HG02943 (cell line): ENCODE data around the gene ATP11A.
A peak's percentile ranks its signal among the peaks of the same experiment; 100 is the strongest.
"Not testable (repeated sequence)": the region's sequence is repeated elsewhere in the genome, so short reads cannot be mapped to it uniquely, and the experiment has no call there.

Source experiments
- ATAC-seq: cut with Tn5 transposase; IDR thresholded peaks from one replicate; pipeline ENCODE4 v1.9.1; 2021; ENCODE audit warnings: mild to moderate bottlenecking, low read depth, moderate library complexity; ENCODE audit not compliant: unreplicated experiment

The ATP11A gene

DNA sequence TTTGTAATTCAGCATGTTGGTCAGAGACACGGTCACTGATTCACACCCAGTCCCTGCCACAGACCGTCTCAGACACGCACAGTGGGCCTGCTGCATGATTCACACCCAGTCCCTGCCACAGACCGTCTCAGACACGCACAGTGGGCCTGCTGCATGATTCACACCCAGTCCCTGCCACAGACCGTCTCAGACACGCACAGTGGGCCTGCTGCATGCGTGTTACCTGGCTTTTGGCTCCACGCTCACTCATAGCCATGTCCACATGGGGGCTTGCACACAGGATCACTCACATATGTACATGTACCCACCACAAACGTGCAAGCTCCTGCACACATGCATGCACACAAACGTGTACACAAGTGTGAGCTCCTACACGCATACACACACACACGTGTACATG is 194.9 kb downstream of the ATP11A start:
- not testable (repeated sequence) for ATAC-seq

DNA sequence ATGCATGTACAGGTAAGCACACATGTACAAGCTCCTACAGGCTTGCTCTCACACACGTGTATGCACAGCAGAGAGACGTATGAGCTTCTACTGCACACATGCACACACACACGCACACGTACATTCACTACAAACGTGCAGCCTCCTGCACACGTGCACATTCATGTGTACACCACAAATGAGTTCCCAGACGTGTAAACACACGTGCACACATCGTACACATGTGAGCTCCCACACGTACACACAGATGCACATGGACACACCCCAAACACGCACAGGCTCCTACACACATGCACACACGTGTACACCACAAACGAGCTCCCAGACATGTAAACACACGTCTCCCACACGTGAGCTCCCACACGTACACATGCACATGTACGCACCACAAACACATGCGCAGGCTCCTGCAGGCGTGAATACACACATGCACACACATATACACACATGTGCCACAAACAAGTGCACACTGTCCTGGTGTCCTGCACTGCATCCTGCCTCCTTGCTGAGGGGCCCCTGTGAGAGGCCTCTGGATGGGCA is 195.5 kb downstream of the ATP11A start:
- no peak for ATAC-seq

DNA sequence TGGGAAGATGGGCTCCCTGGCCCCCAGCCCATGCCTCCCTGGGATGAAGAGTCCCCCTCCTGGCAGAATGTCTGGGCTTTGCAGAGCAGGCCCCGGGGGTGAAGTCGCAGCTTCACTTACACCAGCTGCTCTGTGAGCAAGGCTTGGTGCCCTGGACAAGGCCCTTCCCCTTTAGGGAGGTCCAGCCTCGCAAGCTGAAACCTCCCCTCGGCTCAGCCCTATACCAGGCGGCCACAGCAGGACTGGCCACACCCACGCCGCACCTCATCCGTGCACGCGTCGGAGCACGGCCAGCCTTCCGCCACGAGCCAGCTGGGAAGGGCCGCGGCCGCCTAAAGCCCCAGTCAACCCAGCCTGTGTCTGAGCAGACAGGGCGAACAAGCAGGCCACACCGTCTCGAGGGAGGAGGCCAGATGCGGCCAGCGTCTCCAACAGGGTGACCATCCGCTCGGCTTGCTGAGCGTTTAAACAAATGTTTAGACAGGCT is 196.0 kb downstream of the ATP11A start:
- ATAC-seq: no peak

DNA sequence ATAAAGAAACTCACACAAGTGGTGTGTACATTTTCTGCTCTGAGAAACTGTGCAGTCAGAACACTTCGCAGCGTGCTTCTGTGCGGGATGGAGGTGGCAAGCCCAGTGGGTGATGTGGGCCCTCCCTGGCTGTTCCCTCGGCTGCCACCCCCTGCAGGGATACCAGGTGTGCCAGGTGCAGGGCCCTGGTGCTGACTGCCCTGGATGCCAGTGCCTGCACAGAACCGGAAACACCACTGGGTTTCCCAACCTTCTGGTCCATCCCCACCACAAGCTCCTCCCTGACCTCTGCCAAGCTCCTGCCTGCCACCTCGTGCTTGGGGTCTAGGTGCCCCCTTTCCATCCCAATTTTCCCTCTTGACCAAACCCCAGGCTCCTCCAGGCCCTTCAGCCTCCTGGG is 197.3 kb downstream of the ATP11A start:
- ATAC-seq: no peak

DNA sequence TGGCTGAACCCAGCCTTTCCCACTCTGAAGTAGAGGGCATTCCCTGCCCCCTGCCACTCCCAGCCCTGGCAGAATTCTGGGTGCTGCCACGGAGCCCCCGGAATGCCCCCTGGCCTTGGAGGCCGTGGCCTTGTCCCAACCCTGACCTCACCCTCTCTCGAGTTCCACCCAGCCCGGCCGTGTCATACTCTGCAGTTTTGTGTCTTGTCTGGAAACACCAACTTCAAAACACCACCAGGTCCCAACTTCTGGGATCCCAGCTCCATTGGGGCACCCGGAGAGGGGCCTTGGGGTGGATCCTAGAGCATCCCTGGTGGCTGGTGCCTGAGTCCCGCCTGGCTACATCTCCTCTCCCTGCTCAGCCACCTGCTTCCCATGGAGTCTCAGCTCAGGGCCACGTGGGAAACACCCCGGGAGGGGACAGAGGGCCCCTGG is 197.7 kb downstream of the ATP11A start:
- ATAC-seq: no peak

DNA sequence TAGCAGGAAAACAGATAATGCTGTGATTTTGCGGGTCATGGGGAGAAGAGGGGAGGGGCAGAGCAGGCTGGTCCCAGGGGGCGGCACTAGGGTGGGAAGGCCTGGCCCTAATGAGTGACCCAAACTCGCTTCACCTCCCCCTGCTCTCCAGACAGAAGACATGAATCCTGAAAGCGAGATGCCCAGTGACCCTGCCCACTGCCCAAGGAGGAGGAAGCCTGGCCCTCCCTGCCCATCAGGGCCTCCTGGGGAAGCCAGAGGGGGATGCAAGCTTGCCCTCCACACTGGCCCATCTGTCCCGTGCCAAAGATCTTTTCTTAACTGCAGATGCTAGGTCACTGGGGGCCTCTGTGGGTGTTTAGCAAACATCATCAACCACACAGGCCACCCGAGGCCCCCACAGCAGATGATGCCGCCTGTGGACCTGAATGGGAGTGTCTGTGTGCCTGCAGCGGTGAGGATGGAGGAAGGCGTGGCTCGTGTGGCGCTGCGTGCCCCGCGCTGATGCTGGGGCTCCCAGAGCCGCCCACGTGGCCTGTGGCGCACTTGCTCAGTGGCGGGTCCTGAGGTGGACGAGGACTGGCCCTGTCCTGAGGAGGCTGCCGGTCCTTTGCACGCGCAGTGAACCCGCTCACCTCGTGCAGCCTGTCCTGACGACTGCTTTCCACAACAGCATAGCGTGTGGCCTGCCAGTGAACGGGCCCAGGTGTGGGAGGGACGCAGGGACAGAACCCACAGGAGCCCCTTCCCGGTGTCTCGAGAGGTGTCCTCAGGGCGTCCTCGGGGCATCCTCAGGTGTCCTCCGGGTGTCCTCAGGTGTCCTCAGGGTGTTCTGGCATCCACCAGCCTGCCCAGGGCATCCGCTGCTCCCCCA is 198.6 kb downstream of the ATP11A start:
- ATAC-seq: no peak

DNA sequence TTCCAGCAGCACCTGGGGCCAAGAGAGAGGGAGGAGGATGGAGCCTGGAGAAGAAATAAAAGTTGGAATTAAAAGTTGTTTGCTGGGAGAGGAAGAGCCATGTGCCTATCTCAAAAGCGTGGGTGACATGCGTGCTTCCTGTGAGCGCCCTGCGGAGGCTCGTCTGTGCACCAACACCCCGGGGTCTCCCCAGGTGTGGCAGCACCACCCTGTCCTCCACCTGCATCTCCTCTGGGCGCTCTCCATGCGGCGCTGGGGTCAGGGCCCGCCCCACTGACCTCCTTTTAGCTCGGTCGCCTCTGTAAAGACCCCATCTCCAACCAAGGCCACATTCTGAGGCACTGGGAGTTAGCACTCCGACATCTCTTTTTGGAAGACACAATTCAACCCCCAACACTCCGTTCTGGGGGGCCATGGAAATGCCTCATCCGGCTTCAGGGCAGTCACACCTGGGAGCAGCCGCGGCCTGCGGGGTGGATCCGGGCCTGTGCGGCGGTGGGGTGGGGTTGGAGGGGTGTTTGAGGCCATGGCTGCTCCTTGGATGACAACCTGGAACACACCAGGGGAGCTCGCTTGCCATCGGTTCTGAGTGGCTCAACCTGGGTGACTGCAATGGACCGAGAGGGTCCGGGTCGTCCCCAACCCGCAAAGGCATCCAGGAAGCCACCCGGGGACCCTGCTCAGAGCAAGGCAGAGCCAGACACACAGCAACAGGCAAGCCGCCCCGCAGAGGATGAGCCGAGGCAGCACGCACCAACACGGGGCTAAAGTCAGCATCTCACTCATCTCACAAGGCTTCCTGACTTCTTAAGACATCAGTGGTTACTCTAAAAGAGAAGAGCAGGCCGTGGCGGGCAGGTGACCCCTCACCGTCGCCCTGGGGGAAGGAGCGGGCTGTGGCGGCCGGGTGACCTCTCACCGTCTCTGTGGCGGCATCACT is 199.8 kb downstream of the ATP11A start:
- ATAC-seq: no peak

DNA sequence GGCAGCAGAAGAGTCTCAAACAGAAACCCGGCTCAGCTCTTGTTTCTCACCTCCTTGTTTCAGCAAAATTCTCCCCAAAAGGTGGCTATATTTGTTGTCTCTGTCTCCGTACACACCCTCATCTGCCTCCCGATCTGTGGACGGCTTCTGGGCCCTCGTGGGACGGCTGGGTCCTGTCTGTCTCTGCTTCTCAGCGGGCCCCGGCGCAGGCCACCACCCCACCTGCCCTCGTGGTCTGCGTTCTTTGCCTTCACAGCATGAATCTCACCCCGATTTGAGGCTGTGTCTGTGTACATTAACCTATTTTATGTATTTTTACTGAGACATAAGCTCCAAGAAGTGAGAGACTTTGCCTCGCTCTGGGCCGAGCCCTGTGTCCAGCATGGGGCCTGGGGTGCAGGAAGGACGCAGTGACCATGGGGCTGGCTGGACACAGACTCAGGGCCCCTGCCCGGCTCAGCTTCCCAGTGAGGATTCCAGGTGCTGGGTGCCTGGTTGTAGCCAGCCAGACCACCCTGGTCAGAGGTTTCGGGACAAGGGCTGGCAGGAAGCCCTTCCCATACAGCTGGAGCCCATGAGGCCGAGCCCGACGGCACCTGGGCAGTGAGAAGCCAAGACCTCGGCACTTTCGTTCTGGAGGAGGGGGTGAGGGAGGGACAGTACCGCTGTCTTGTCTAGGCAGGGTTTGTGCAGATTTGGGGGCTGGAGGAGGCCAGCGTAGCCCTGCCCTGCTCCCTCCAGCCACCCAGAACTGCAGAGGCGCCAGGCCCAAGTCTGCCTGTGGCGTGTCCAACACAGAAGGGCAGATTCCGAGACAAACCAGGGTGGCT is 200.7 kb downstream of the ATP11A start:
- no peak for ATAC-seq

DNA sequence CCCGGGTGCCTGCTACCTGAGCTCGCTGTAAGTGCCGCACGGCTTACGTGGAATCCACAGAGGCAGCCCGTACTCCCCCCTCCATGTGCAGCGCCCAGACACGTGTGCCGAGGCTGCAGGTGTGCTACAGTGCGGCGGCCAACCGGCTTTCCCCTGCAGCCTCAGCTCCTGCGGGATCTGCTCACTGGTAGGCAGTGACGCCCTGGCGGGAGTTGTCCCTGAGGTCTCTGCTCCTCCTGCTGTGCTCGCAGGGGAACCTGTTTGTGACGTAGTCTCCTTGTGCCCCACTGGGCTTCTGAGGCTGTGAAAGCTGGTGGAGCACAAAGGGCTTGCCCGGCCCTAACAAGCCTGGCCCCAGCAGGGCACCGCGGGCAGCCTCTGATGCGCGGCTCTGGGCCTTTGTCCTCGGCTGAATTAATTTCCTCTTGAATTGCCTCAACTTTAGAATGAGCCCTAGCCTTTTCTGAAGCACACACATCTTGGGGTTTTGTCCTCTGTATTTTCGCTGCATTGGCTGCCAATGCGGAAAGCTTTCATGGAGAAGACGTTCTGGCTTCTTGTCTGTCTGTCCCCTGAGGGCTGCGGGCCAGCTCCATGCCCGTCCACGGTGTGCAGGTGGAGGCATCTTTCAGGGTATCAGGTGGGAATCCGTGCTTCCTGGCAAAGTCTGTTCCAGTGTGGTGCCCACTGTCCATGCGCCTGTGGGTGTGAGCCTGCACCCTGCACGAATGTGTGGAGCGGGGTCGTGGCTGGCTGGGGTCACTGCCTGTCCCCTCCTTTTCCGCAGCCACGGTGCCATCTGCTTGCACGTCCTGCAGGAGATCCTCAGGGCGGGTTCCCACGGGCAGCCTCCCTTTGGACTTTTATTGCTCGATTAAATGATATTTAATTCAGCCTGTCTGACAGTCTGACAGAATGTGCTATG is 201.9 kb downstream of the ATP11A start:
- ATAC-seq: no peak

DNA sequence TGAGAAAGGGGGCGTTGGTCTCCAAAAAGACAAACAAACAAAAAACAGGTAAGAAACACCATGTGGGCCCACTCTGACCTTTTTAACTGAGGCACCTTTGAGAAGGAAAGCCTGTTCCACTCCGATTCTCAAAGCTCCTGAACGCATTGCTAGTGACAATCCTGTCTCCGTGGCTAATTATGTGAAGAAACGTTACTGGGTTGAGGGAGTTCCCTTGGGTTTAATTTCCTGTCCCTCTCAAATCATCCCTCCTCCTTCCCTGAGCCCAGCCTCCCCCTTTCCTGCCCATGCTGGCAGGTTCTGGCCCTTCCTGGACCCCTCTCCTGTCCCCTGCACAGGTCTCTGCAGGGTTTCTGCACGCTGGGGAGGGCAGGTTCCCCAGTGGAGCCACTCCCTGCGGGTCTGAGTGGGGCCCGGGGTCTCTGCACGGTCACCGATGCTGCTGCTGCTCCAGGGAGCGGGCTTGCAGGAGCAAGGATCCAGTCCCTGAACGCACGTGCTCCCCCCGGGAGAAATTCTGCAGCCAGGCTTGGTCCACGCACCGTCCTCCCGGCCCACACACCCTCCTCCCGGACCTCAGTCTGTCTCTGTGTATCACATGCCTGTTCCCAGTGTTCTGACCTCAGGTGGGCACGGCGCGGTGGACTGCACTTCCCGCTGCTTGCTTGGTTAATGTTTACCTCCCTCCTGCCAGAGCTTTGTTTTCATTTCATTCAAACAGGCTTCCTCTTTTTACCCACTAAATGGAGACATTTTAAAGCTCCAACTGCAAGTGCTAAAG is 202.8 kb downstream of the ATP11A start:
- peak; percentile 42 for ATAC-seq

DNA sequence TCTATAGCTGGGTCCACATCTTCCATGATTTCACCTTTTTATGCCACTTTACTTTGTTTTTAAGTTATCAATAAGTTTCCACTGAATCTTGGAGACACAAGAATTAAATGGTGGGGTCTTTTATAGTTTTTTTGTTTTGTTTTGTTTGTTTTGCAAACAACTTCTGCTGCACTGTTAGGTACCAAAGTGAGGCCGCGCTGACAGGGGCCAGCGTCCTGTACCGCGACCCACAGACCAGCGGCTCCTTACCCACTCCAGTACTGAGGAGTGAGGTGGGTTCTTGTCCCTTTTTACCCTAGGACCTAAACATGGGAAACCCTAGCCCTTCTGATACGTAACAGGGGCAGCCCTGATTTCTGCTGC is 203.3 kb downstream of the ATP11A start:
- ATAC-seq: no peak

DNA sequence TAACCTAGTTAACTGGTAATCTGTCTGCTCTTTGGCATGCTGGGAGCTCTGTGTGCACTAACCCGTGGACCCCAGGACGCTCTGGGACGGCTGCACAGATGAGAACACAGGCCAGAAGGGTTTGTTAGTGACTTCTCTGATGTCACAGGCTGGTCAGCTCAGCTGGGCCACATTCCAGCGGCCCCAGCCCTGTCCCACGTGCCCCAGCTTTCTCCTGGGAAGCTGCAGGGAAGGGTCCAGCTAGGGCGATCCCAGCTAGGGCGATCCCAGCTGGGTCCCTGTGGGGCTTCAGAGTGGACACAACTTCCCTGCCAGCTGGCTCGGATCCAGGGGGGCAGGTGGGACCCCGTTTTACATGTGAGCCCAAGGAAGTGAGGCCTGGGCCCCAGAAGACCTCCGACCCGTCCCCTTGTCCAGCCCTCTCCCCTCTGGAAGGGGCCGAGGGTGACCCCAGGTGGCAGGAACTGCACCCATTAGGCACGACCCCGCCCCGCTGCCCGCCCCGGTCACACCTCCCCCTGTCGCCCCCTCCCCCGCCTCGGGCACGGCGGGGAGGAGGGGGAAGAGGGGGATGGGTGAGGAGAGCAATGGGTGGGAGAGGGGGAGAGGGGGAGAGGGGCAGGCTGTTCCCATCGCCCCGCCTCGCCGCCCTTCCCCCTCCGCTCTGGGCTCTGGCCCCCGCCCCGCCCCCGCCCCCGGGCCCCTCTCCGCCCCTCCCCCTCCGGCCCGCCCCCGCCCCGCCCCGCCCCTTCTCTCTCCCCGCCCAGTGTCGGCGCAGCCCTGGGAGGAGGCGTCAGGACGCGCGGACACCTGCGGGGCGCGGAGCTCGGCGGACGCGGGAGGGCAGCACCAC is 204.0 kb downstream of the ATP11A start:
- no peak for ATAC-seq

DNA sequence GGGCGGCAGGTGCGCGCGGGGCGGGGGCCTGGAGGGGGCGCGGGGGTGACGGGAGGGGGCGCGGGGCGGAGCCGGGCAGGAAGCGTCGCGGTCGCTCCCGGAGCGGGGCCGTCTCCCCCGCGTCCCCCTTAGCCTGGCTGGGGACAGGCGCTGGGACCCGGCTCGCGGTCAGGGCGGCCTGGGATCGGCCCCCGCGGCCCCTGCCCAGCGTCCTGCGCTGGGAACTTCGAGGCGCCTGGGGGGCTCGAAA is 204.5 kb downstream of the ATP11A start:
- ATAC-seq: no peak

DNA sequence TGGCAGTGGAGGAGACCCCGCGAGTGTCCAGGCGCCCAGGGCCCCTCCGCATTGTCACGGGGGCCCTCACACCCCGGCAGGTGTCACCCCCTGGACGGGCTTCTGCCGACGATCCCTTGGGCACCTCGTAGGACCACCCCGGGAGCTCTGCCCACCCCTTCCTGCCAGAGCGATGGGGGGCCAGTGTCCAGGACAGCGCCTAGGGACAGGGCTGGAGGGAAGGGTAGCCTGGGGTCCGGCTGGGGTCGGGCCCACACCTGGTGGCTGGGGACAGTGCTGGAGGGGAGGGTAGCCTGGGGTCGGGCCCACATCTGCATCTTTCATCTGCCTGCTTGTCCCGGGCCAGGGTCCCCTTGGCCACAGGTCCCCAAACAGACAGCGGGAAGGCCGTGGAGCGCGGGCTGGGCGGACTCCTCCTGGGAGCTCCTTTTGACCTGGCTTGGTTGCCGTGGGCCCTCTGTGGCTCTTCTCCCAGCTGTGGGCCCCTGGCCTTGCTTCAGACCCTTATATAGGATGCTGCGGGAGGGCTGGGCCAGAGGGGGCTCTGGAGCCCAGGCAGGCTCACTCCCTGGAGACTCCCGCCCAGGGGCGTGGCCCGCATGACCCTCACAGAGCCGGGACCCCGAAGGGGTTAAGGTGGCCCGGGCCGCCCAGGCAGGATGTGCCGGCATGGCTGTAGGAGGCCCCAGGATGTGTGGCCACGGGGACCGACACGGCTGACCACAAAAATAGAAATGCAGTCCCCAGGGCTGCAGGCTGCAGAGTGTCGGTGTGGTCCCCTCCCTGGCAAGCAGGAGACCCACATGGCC is 205.0 kb downstream of the ATP11A start:
- ATAC-seq: no peak

DNA sequence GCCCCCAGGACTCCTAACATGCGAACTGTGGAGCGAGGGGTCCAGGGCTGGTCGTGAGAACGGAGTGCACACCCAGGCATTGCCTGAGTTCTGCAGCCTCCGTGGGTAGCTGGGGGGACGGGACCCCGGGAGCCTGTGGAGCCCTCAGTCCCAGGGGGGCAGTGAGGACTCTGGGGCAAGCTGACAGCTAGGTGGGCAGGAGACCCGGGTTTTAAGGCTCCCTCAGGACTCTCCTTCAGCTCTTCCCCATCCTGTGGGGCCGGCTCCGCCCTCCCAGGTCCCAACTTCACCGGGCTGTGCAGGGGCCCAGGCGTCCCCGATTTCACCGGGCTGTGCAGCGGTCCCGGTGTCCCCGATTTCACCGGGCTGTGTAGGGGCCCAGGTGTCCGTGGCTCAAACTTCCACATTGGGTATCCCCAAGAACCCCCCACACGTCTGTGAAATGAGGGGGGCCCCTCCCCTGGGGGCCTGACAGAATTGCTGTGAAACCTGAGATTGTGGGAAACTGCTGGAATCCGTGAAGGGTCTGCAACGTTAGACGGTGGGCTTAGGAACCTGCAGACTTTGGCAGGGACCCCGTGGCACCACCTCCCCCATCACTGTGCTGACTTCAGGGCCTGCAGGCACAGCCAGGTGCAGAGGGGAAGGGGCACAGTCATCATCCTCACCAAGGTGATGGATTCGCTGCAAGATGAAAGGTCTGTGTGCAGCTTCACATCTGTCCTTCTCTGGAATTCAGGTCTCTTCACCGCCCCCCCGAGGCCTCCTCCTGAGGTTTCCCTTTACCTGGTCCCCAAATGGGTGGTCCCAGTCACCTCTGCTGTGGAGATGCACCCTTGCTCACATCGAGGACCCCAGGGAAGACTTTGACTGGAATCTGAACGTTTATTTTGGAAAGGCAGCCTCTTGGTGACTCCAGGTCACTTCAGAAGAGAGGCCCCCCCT is 206.0 kb downstream of the ATP11A start:
- ATAC-seq: no peak
